ENCODE results near the gene ABCA3.

The ABCA3 gene

GRCh38 chr16:2308089-2308962 is 32.2 kb downstream of the ABCA3 start:
- DNase-seq = no peak

- DNase-seq = no peak
Observed at GRCh38 chr16:2299915-2300192, 40.7 kb downstream of the ABCA3 start.

- no peak for DNase-seq
Observed at GRCh38 chr16:2299121-2299914, 41.2 kb downstream of the ABCA3 start.

GRCh38 chr16:2298621-2299020 is 41.9 kb downstream of the ABCA3 start:
- DNase-seq = no peak

- no peak for DNase-seq
Observed at GRCh38 chr16:2297506-2297860, 43.0 kb downstream of the ABCA3 start.

- DNase-seq = peak; percentile 29
Observed at GRCh38 chr16:2296661-2297505, 43.6 kb downstream of the ABCA3 start.

GRCh38 chr16:2295056-2295798 is 45.3 kb downstream of the ABCA3 start:
- DNase-seq = no peak

- DNase-seq = no peak
Observed at GRCh38 chr16:2292221-2292620, 48.3 kb downstream of the ABCA3 start.

GRCh38 chr16:2289282-2289681 is 51.2 kb downstream of the ABCA3 start:
- DNase-seq = no peak

GRCh38 chr16:2288726-2289125 is 51.8 kb downstream of the ABCA3 start:
- no peak for DNase-seq

- DNase-seq = no peak
Observed at GRCh38 chr16:2287916-2288547, 52.5 kb downstream of the ABCA3 start.

GRCh38 chr16:2286550-2286949 is 54.0 kb downstream of the ABCA3 start:
- no peak for DNase-seq

- DNase-seq = no peak
Observed at GRCh38 chr16:2285731-2286191, 54.8 kb downstream of the ABCA3 start.

GRCh38 chr16:2284797-2285576 is 55.5 kb downstream of the ABCA3 start:
- DNase-seq = no peak

GRCh38 chr16:2284001-2284770 is 56.3 kb downstream of the ABCA3 start:
- no peak for DNase-seq

- DNase-seq = no peak
Observed at GRCh38 chr16:2282866-2283555, 57.5 kb downstream of the ABCA3 start.

GRCh38 chr16:2282262-2282661 is 58.3 kb downstream of the ABCA3 start:
- DNase-seq = no peak

- DNase-seq = no peak
Observed at GRCh38 chr16:2280981-2281542, 59.5 kb downstream of the ABCA3 start.

- no peak for DNase-seq
Observed at GRCh38 chr16:2280461-2280860, 60.1 kb downstream of the ABCA3 start.

Data from inflammatory macrophage treated with lipopolysaccharide for 4 hours (primary cell).